IMR-90 (cell line): Measurements from ENCODE around the gene MREG. TPM values are rescaled to one million over a fixed set of nuclear protein-coding genes. Genes with fewer than 3 reads are reported as not detected.

Experiments
- ATAC-seq: fragments of 200-7000 bp; cut with Tn5 transposase; 2 replicates; pipeline ENCODE4 v1.9.1; 2020; ENCODE audit warnings: low read depth, mild to moderate bottlenecking, moderate library complexity
- BruUV-seq: library from RNA; stranded (reverse); fragments of 400-500 nt; replicated peaks from 2 replicates; lab custom pipeline; 2021; lab: Mats Ljungman, UMichigan
- CTCF ChIA-PET: fragments of 300-600 bp; formaldehyde crosslinking; extraction: SDS; loops from one replicate; lab custom pipeline; 2021; ENCODE audit warnings: antibody characterized with exemption; lab: Yijun Ruan, JAX
- POLR2A ChIA-PET: fragments of 300-600 bp; sonication (Branson Sonifier 250); formaldehyde crosslinking; loops from one replicate; lab custom pipeline; 2022; ENCODE audit warnings: antibody characterized with exemption; ENCODE audit not compliant: unreplicated experiment; lab: Charles Lee
- DNase-seq: peaks from one replicate; pipeline ENCODE4 v3.0.0; 2013
- H2AFZ ChIP-seq: replicated peaks from 2 replicates; pipeline ENCODE3; 2013; ENCODE audit warnings: low read length, mild to moderate bottlenecking; ENCODE audit not compliant: poor library complexity
- H2AK5ac ChIP-seq: 2 replicates; pipeline ENCODE4 v1.6.1; 2013; ENCODE audit warnings: low read depth, low read length, inconsistent platforms
- H2AK9ac ChIP-seq: replicated peaks from 2 replicates; pipeline ENCODE3; 2013; ENCODE audit warnings: mild to moderate bottlenecking, low read depth, low read length, moderate library complexity; ENCODE audit not compliant: poor library complexity
- H2BK120ac ChIP-seq: 2 replicates; pipeline ENCODE4 v1.6.1; 2013; ENCODE audit warnings: low read depth, low read length, inconsistent platforms
- H2BK15ac ChIP-seq: 3 replicates; pipeline ENCODE4 v1.6.1; 2013; ENCODE audit warnings: low read depth, low read length, inconsistent platforms
- H2BK20ac ChIP-seq: 2 replicates; pipeline ENCODE4 v1.6.1; 2013; ENCODE audit warnings: low read depth, mild to moderate bottlenecking, inconsistent platforms, low read length, moderate library complexity
- H2BK5ac ChIP-seq: 2 replicates; pipeline ENCODE4 v1.6.1; 2013; ENCODE audit warnings: mild to moderate bottlenecking, low read depth, low read length, inconsistent platforms; ENCODE audit not compliant: poor library complexity, severe bottlenecking
- H3K14ac ChIP-seq: replicated peaks from 2 replicates; pipeline ENCODE4 v1.6.1; 2013; ENCODE audit warnings: low read depth, low read length, inconsistent platforms
- H3K18ac ChIP-seq: 2 replicates; pipeline ENCODE4 v1.6.1; 2013; ENCODE audit warnings: low read depth, low read length, control low read depth
- H3K23ac ChIP-seq: 2 replicates; pipeline ENCODE4 v1.6.1; 2013; ENCODE audit warnings: low read depth, low read length, inconsistent platforms
- H3K27ac ChIP-seq: 2 replicates; pipeline ENCODE4 v1.5.1; 2013; ENCODE audit warnings: mild to moderate bottlenecking, control low read depth, low read length; ENCODE audit not compliant: insufficient read depth
- H3K27me3 ChIP-seq: 2 replicates; pipeline ENCODE4 v1.6.1; 2013; ENCODE audit warnings: low read length; ENCODE audit not compliant: control insufficient read depth, insufficient read depth
- H3K36me3 ChIP-seq: 2 replicates; pipeline ENCODE4 v1.6.1; 2013; ENCODE audit warnings: low read length, mixed read lengths; ENCODE audit not compliant: control insufficient read depth, insufficient read depth
- H3K4ac ChIP-seq: 2 replicates; pipeline ENCODE4 v1.6.1; 2013; ENCODE audit warnings: low read depth, low read length, inconsistent platforms
- H3K4me1 ChIP-seq: 2 replicates; pipeline ENCODE4 v1.6.1; 2013; ENCODE audit warnings: low read length, mixed read lengths; ENCODE audit not compliant: control insufficient read depth, insufficient read depth
- H3K4me2 ChIP-seq: 2 replicates; pipeline ENCODE4 v1.6.1; 2013; ENCODE audit warnings: low read depth, mild to moderate bottlenecking, control low read depth, low read length, moderate library complexity
- H3K4me3 ChIP-seq: 2 replicates; pipeline ENCODE4 v1.5.1; 2013; ENCODE audit warnings: low read depth, mild to moderate bottlenecking, control low read depth, low read length, moderate library complexity; ENCODE audit not compliant: insufficient read depth
- H3K56ac ChIP-seq: 2 replicates; pipeline ENCODE4 v1.6.1; 2013; ENCODE audit warnings: low read length, inconsistent platforms; ENCODE audit not compliant: insufficient read depth; ENCODE audit errors: extremely low read depth
- H3K79me1 ChIP-seq, 2 experiments: 2 replicates each; pipeline ENCODE4 v1.6.1; 2013; ENCODE audit warnings: low read length in 2 of 2, inconsistent platforms in 1 of 2, low read depth in 1 of 2
- H3K9ac ChIP-seq: 2 replicates; pipeline ENCODE4 v1.6.1; 2013; ENCODE audit warnings: low read depth, low read length, control low read depth
- H3K9me1 ChIP-seq: 2 replicates; pipeline ENCODE4 v1.6.1; 2013; ENCODE audit warnings: low read length, inconsistent platforms; ENCODE audit not compliant: insufficient read depth
- H3K9me3 ChIP-seq: 2 replicates; pipeline ENCODE4 v1.6.1; 2013; ENCODE audit warnings: low read length; ENCODE audit not compliant: control insufficient read depth, insufficient read depth
- H4K20me1 ChIP-seq: 2 replicates; pipeline ENCODE4 v1.6.1; 2013; ENCODE audit warnings: low read length, inconsistent platforms; ENCODE audit not compliant: insufficient read depth
- H4K5ac ChIP-seq: 2 replicates; pipeline ENCODE4 v1.6.1; 2013; ENCODE audit warnings: mild to moderate bottlenecking, low read depth, low read length, control low read depth
- H4K8ac ChIP-seq, 2 experiments: 2 replicates each; pipeline ENCODE4 v1.6.1; 2013; ENCODE audit warnings: low read depth in 2 of 2, low read length in 2 of 2, control low read depth in 1 of 2, inconsistent platforms in 1 of 2
- H4K91ac ChIP-seq: 2 replicates; pipeline ENCODE4 v1.6.1; 2013; ENCODE audit warnings: low read depth, low read length, inconsistent platforms; ENCODE audit not compliant: insufficient read depth
- BHLHE40 ChIP-seq: fragments of 150-350 bp; IDR thresholded peaks from 2 replicates; pipeline ENCODE4 v1.6.1; 2016; ENCODE audit warnings: mild to moderate bottlenecking, low read depth, low read length
- CHD1 ChIP-seq: IDR thresholded peaks from 2 replicates; pipeline ENCODE4 v1.6.1; 2012; ENCODE audit warnings: low read depth, low read length, improper control_type of control experiment
- ELK1 ChIP-seq: fragments of 150-350 bp; IDR thresholded peaks from 2 replicates; pipeline ENCODE4 v1.6.1; 2016; ENCODE audit warnings: low read depth, mild to moderate bottlenecking, low read length, moderate library complexity, borderline replicate concordance
- MAZ ChIP-seq: IDR thresholded peaks from 2 replicates; pipeline ENCODE4 v1.6.1; 2012; ENCODE audit warnings: low read depth, mild to moderate bottlenecking, low read length, improper control_type of control experiment, moderate library complexity, borderline replicate concordance
- NFE2L2 ChIP-seq: fragments of 150-350 bp; IDR thresholded peaks from 2 replicates; pipeline ENCODE4 v1.6.1; 2016; ENCODE audit warnings: low read depth, mild to moderate bottlenecking, low read length
- POLR2A ChIP-seq: IDR thresholded peaks from 2 replicates; pipeline ENCODE4 v1.6.1; 2012; ENCODE audit warnings: mild to moderate bottlenecking, low read depth, low read length
- RCOR1 ChIP-seq: IDR thresholded peaks from 2 replicates; pipeline ENCODE4 v1.6.1; 2012; ENCODE audit warnings: mild to moderate bottlenecking, low read length, improper control_type of control experiment; ENCODE audit not compliant: insufficient replicate concordance
- RFX5 ChIP-seq: IDR thresholded peaks from 2 replicates; pipeline ENCODE4 v1.8.0; 2012; ENCODE audit warnings: low read depth, mild to moderate bottlenecking, low read length, moderate library complexity
- WGBS, 2 experiments: methylation state at CpG; one replicate each; pipeline versions ENCODE4 v1.1.5 to v1.1.7; 2013; ENCODE audit warnings: missing lambda C conversion rate in 2 of 2; ENCODE audit not compliant: insufficient read length in 1 of 2; ENCODE audit errors: extremely low coverage in 2 of 2; 5-methylcytosine and 5-hydroxymethylcytosine counted together
- dilution Hi-C: fragments of 300-500 bp; cut with HindIII; formaldehyde crosslinking; loops from one replicate; pipeline ENCODE4 v1.14.3; 2018; ENCODE audit warnings: low sequenced_read_pairs; ENCODE audit not compliant: unreplicated experiment
- in situ Hi-C: fragments of 300-500 bp; cut with MboI; formaldehyde crosslinking; loops from 3 replicates; pipeline ENCODE4 v1.14.3; 2019; ENCODE audit warnings: low sequenced_read_pairs, inconsistent platforms, mixed read lengths
- intact Hi-C: fragments of 100-400 bp; cut with micrococcal nuclease; formaldehyde crosslinking; loops from 2 replicates; pipeline ENCODE4 v1.10.0; 2022
- polyA plus RNA-seq, 3 experiments: library from polyadenylated mRNA; depleted of rRNA; stranded (reverse); fragments of >200 nt; gene quantifications; 2 replicates each; pipeline ENCODE4 v1.2.3, GENCODE V29; 2012; ENCODE audit warnings: low replicate concordance in 1 of 3
- total RNA-seq: library from RNA; depleted of rRNA; stranded (reverse); fragments of >200 nt; gene quantifications from 2 replicates; pipeline ENCODE4 v1.2.3, GENCODE V29; 2012
- TF ChIP-seq, protein P1 (sequence below): conservative IDR thresholded peaks from 2 replicates; pipeline ENCODE4 v1.5.1; 2012; ENCODE audit warnings: mild to moderate bottlenecking, low read depth, low read length, improper control_type of control experiment

The MREG gene
- total and polyA plus RNA-seq, 2 of the 4 experiments (the other 2 are of a cell fraction), result 1.0 to 1.8 TPM

GRCh38 chr2:215896921-215897320 lies 116.4 kb downstream of the MREG start:
- Histone ChIP-seq H3K56ac (no peak overlapping the region), H3K23ac (no peak overlapping the region), H3K9me3 (no peaks in the 10 kb centered on the region), H3K18ac (no peak overlapping the region), H3K27me3 (no peaks in the 10 kb centered on the region), H3K14ac (no peak overlapping the region), H2AK9ac (no peak overlapping the region), H3K9me1 (no peaks in the 10 kb centered on the region), H3K36me3 (no peaks in the 10 kb centered on the region), H4K91ac (no peak overlapping the region), H2BK5ac (no peak overlapping the region), H2AK5ac (no peak overlapping the region), H4K20me1 (no peaks in the 10 kb centered on the region), H4K5ac (no peak overlapping the region), H2AFZ (no peak overlapping the region), H3K4ac (no peak overlapping the region), H3K27ac (no peak overlapping the region), H3K4me2 (no peak overlapping the region), H4K8ac (no peak overlapping the region), H3K9ac (no peak overlapping the region), H2BK120ac (no peak overlapping the region), H2BK20ac (no peak overlapping the region), H3K4me3 (no peak overlapping the region), H3K4me1 (peaks cover 4% of the 10 kb centered on the region), H3K79me1 (no peaks in the 10 kb centered on the region), H2BK15ac (no peak overlapping the region)
- no CpG with 5 or more reads among the region's 4 CpGs for WGBS, 2 experiments
- BruUV-seq, result no TSS peak
- POLR2A ChIA-PET, result no interaction called here
- no peak for DNase-seq
- dilution Hi-C loops, result no loop called here
- ATAC-seq, result no peak
- intact Hi-C loops, result no loop called here
- no peak for TF ChIP-seq RFX5
- TF ChIP-seq RCOR1, result no peak
- no peak for TF ChIP-seq ELK1
- TF ChIP-seq, protein P1, sequence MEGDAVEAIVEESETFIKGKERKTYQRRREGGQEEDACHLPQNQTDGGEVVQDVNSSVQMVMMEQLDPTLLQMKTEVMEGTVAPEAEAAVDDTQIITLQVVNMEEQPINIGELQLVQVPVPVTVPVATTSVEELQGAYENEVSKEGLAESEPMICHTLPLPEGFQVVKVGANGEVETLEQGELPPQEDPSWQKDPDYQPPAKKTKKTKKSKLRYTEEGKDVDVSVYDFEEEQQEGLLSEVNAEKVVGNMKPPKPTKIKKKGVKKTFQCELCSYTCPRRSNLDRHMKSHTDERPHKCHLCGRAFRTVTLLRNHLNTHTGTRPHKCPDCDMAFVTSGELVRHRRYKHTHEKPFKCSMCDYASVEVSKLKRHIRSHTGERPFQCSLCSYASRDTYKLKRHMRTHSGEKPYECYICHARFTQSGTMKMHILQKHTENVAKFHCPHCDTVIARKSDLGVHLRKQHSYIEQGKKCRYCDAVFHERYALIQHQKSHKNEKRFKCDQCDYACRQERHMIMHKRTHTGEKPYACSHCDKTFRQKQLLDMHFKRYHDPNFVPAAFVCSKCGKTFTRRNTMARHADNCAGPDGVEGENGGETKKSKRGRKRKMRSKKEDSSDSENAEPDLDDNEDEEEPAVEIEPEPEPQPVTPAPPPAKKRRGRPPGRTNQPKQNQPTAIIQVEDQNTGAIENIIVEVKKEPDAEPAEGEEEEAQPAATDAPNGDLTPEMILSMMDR, result no peak
- TF ChIP-seq MAZ, result no peak
- TF ChIP-seq BHLHE40, result no peak
- no peak for TF ChIP-seq CHD1
- TF ChIP-seq NFE2L2, result no peak
- TF ChIP-seq POLR2A, result no peak
- in situ Hi-C loops, result no loop called here
- CTCF ChIA-PET, result no interaction called here
